GM21825 (cell line): ENCODE measurements around the gene AMMECR1.
A peak's percentile ranks its signal among the peaks of the same experiment; 100 is the strongest.

Experiments
- ATAC-seq: cut with Tn5 transposase; IDR thresholded peaks from one replicate; pipeline ENCODE4 v1.9.1; 2021; ENCODE audit warnings: mild to moderate bottlenecking, moderate library complexity; ENCODE audit not compliant: unreplicated experiment

AMMECR1 gene

GRCh38 chrX:110213183-110213582, 104.7 kb downstream of the AMMECR1 start:
- no peak for ATAC-seq

- no peak for ATAC-seq
Observed at GRCh38 chrX:110212299-110212698, 105.6 kb downstream of the AMMECR1 start.

GRCh38 chrX:110211340-110211739, 106.5 kb downstream of the AMMECR1 start:
- ATAC-seq: no peak

- ATAC-seq: no peak
Observed at GRCh38 chrX:110210417-110211139, 107.3 kb downstream of the AMMECR1 start.

- ATAC-seq: no peak
Observed at GRCh38 chrX:110208092-110208491, 109.8 kb downstream of the AMMECR1 start.

- ATAC-seq: no peak
Observed at GRCh38 chrX:110204986-110205385, 112.9 kb downstream of the AMMECR1 start.

- ATAC-seq: no peak
Observed at GRCh38 chrX:110201799-110202198, 116.1 kb downstream of the AMMECR1 start.

GRCh38 chrX:110194977-110195376, 122.9 kb downstream of the AMMECR1 start:
- ATAC-seq: no peak

- ATAC-seq: no peak
Observed at GRCh38 chrX:110192516-110192915, 125.4 kb downstream of the AMMECR1 start.

- peak; percentile 53 for ATAC-seq
Observed at GRCh38 chrX:110188701-110189558, 129.0 kb downstream of the AMMECR1 start.

GRCh38 chrX:110183314-110183713, 134.6 kb downstream of the AMMECR1 start:
- ATAC-seq: no peak

- no peak for ATAC-seq
Observed at GRCh38 chrX:110182865-110183264, 135.0 kb downstream of the AMMECR1 start.

- no peak for ATAC-seq
Observed at GRCh38 chrX:110182362-110182761, 135.5 kb downstream of the AMMECR1 start.

GRCh38 chrX:110181459-110182137, 136.3 kb downstream of the AMMECR1 start:
- no peak for ATAC-seq

GRCh38 chrX:110180928-110181310, 137.0 kb downstream of the AMMECR1 start:
- ATAC-seq: peak; percentile 73

GRCh38 chrX:110180176-110180927, 137.5 kb downstream of the AMMECR1 start:
- ATAC-seq: peak; percentile 46

GRCh38 chrX:110178179-110178865, 139.6 kb downstream of the AMMECR1 start:
- no peak for ATAC-seq

- no peak for ATAC-seq
Observed at GRCh38 chrX:110175696-110176095, 142.2 kb downstream of the AMMECR1 start.

- ATAC-seq: no peak
Observed at GRCh38 chrX:110175146-110175545, 142.7 kb downstream of the AMMECR1 start.
